Ishikawa (cell line): Measurements from ENCODE around the gene GDI1.

ENCODE experiments used
- EP300 ChIP-seq: IDR thresholded peaks from 2 replicates; pipeline ENCODE4 v1.6.1; 2012; ENCODE audit warnings: borderline replicate concordance
- MAX ChIP-seq: IDR thresholded peaks from 2 replicates; pipeline ENCODE4 v1.6.1; 2012
- REST ChIP-seq: IDR thresholded peaks from 2 replicates; pipeline ENCODE4 v1.6.1; 2012; ENCODE audit warnings: low read depth, mild to moderate bottlenecking
- TAF1 ChIP-seq: IDR thresholded peaks from 2 replicates; pipeline ENCODE4 v1.6.1; 2012; ENCODE audit warnings: low read depth, mild to moderate bottlenecking
- YY1 ChIP-seq: IDR thresholded peaks from 2 replicates; pipeline ENCODE4 v1.6.1; 2012; ENCODE audit warnings: low read depth

- TF ChIP-seq YY1 (no peak), REST (no peak), TAF1 (no peak), MAX (no peak), EP300 (no peak)
Observed at GRCh38 chrX:154481195-154481594, 44.2 kb downstream of the GDI1 start.
